ENCODE results near the gene TGM5. TPM values are rescaled to one million over a fixed set of nuclear protein-coding genes. Genes with fewer than 3 reads are reported as not detected.
A peak's percentile ranks its signal among the peaks of the same experiment; 100 is the strongest.

The TGM5 gene
- total RNA-seq, 1 donor from 2014 or later = not detected

- DNase-seq (ENCODE audit: low spot score in 2 of 2, unreplicated experiment in 2 of 2) = no peak
- no peaks in the 10 kb centered on the region for H3K4me1 Mint-ChIP-seq
- no peak overlapping the region for H3K27ac Mint-ChIP-seq
- no peaks in the 10 kb centered on the region for H3K36me3 Mint-ChIP-seq
- peaks cover 29% of the 10 kb centered on the region for H3K27me3 Mint-ChIP-seq (ENCODE audit: low read depth)
- H3K4me3 Mint-ChIP-seq = no peak overlapping the region
- TF ChIP-seq CTCF (IDR thresholded peaks at IDR 0.05; ENCODE audit: unreplicated experiment) = no peak
- H3K9me3 Mint-ChIP-seq = no peaks in the 10 kb centered on the region
Measured at GRCh38 chr15:43286074-43286473, 19.3 kb upstream of the TGM5 start.

- TF ChIP-seq CTCF (IDR thresholded peaks at IDR 0.05; ENCODE audit: unreplicated experiment) = peak; percentile 65
- DNase-seq (ENCODE audit: low spot score in 2 of 2, unreplicated experiment in 2 of 2) = peak in 1 of 2 experiments; percentile 59
- no peaks in the 10 kb centered on the region for H3K4me1 Mint-ChIP-seq
- H3K27me3 Mint-ChIP-seq (ENCODE audit: low read depth) = peaks cover 25% of the 10 kb centered on the region
- no peaks in the 10 kb centered on the region for H3K9me3 Mint-ChIP-seq
- no peak overlapping the region for H3K27ac Mint-ChIP-seq
- H3K36me3 Mint-ChIP-seq = no peaks in the 10 kb centered on the region
- H3K4me3 Mint-ChIP-seq = no peak overlapping the region
Measured at GRCh38 chr15:43285609-43286037, 18.9 kb upstream of the TGM5 start.

GRCh38 chr15:43283526-43283925, 16.8 kb upstream of the TGM5 start:
- no peak for TF ChIP-seq CTCF (IDR thresholded peaks at IDR 0.05; ENCODE audit: unreplicated experiment)
- H3K4me3 Mint-ChIP-seq = no peak overlapping the region
- DNase-seq (ENCODE audit: low spot score in 2 of 2, unreplicated experiment in 2 of 2) = no peak
- H3K27me3 Mint-ChIP-seq (ENCODE audit: low read depth) = peaks cover 42% of the 10 kb centered on the region
- no peaks in the 10 kb centered on the region for H3K36me3 Mint-ChIP-seq
- H3K9me3 Mint-ChIP-seq = no peaks in the 10 kb centered on the region
- H3K4me1 Mint-ChIP-seq = no peaks in the 10 kb centered on the region
- no peak overlapping the region for H3K27ac Mint-ChIP-seq

- Mint-ChIP-seq H3K27ac (no peak overlapping the region), H3K9me3 (no peaks in the 10 kb centered on the region), H3K36me3 (no peaks in the 10 kb centered on the region), H3K4me3 (no peak overlapping the region), H3K4me1 (no peaks in the 10 kb centered on the region), H3K27me3 (ENCODE audit: low read depth) (peaks cover 40% of the 10 kb centered on the region)
- TF ChIP-seq CTCF (IDR thresholded peaks at IDR 0.05; ENCODE audit: unreplicated experiment) = no peak
- no peak for DNase-seq (ENCODE audit: low spot score in 2 of 2, unreplicated experiment in 2 of 2)
Measured at GRCh38 chr15:43281926-43282602, 15.3 kb upstream of the TGM5 start.

- H3K9me3 Mint-ChIP-seq = no peaks in the 10 kb centered on the region
- peaks cover 41% of the 10 kb centered on the region for H3K27me3 Mint-ChIP-seq (ENCODE audit: low read depth)
- no peak overlapping the region for H3K4me3 Mint-ChIP-seq
- H3K4me1 Mint-ChIP-seq = no peaks in the 10 kb centered on the region
- no peaks in the 10 kb centered on the region for H3K36me3 Mint-ChIP-seq
- no peak for DNase-seq (ENCODE audit: low spot score in 2 of 2, unreplicated experiment in 2 of 2)
- TF ChIP-seq CTCF (IDR thresholded peaks at IDR 0.05; ENCODE audit: unreplicated experiment) = no peak
- H3K27ac Mint-ChIP-seq = no peak overlapping the region
Measured at GRCh38 chr15:43280996-43281395, 14.3 kb upstream of the TGM5 start.
